ENCODE measurements around the gene FN1. TPM values are rescaled to one million over a fixed set of nuclear protein-coding genes. Genes with fewer than 3 reads are reported as not detected.

The FN1 gene
- total RNA-seq, 1 donor from 2014 or later: 2,584 TPM

- Histone ChIP-seq H3K4me3 (ENCODE audit: low read depth, low read length) (no peak overlapping the region), H3K36me3 (ENCODE audit: control insufficient read depth, insufficient read depth, low read length) (no peaks in the 10 kb centered on the region), H3K27me3 (ENCODE audit: control insufficient read depth, insufficient read depth, low read length) (no peaks in the 10 kb centered on the region)
- no peak for TF ChIP-seq CTCF (IDR thresholded peaks at IDR 0.05; ENCODE audit: insufficient read depth, low read length, poor library complexity, severe bottlenecking)
- DNase-seq (ENCODE audit: low read depth): no peak
Measured at GRCh38 chr2:215479121-215479520, 43.3 kb upstream of the FN1 start.

DNA sequence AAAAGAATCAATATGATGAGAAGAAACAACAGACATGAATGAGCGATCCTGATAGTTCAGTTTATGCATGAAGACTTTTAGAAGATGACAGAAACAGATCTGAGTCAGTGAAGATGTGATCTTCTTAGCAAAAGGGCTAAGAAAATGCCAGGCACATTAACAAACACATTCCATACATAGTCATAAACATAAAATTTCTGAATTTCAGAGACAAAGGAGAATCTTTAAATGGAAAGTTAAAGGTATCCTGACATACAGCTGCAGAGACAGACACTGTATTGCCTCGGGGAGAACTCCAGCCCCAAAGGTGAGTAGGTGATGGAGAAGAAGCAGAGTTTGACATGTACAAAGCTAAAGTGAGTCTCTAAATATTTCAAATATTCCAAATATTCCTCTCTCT lies 40.6 kb upstream of the FN1 start:
- no peak for TF ChIP-seq CTCF (IDR thresholded peaks at IDR 0.05; ENCODE audit: insufficient read depth, low read length, poor library complexity, severe bottlenecking)
- H3K36me3 ChIP-seq (ENCODE audit: control insufficient read depth, insufficient read depth, low read length): no peaks in the 10 kb centered on the region
- no peaks in the 10 kb centered on the region for H3K27me3 ChIP-seq (ENCODE audit: control insufficient read depth, insufficient read depth, low read length)

GRCh38 chr2:215466097-215466909 lies 30.4 kb upstream of the FN1 start:
- Histone ChIP-seq H3K27me3 (ENCODE audit: control insufficient read depth, insufficient read depth, low read length) (no peaks in the 10 kb centered on the region), H3K4me3 (ENCODE audit: low read depth, low read length) (no peak overlapping the region), H3K36me3 (ENCODE audit: control insufficient read depth, insufficient read depth, low read length) (no peaks in the 10 kb centered on the region)
- no peak for DNase-seq (ENCODE audit: low read depth)
- TF ChIP-seq CTCF (IDR thresholded peaks at IDR 0.05; ENCODE audit: insufficient read depth, low read length, poor library complexity, severe bottlenecking): no peak

More for the DNA sequence above, 40.6 kb upstream of the FN1 start:
- DNase-seq (ENCODE audit: low read depth): no peak
- H3K4me3 ChIP-seq (ENCODE audit: low read depth, low read length): no peak overlapping the region

DNA sequence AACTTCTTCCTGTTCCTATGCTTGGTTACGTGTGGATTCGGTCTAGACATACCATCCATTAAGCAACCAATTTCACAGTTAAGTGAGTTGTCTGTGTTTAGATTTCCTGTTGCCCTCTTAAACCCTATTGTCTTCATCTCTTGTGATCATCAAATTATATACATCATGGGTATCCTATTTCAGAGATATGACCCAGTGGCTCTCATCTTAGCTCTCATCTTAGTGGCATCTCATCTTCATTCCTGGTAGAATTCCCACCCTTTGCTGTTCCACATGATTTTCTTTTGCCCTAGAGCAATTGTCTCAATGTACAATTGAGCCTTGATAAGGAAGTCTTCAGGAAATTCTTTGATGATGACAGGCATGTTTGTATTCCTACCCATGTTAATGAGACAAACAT lies 29.4 kb upstream of the FN1 start:
- DNase-seq (ENCODE audit: low read depth): no peak
- Histone ChIP-seq H3K36me3 (ENCODE audit: control insufficient read depth, insufficient read depth, low read length) (no peaks in the 10 kb centered on the region), H3K4me3 (ENCODE audit: low read depth, low read length) (no peak overlapping the region), H3K27me3 (ENCODE audit: control insufficient read depth, insufficient read depth, low read length) (no peaks in the 10 kb centered on the region)
- TF ChIP-seq CTCF (IDR thresholded peaks at IDR 0.05; ENCODE audit: insufficient read depth, low read length, poor library complexity, severe bottlenecking): no peak

- Histone ChIP-seq H3K27me3 (ENCODE audit: control insufficient read depth, insufficient read depth, low read length) (no peaks in the 10 kb centered on the region), H3K4me3 (ENCODE audit: low read depth, low read length) (no peak overlapping the region), H3K36me3 (ENCODE audit: control insufficient read depth, insufficient read depth, low read length) (no peaks in the 10 kb centered on the region)
- no peak for TF ChIP-seq CTCF (IDR thresholded peaks at IDR 0.05; ENCODE audit: insufficient read depth, low read length, poor library complexity, severe bottlenecking)
- DNase-seq (ENCODE audit: low read depth): peak; percentile 67
Measured at GRCh38 chr2:215461836-215462532, 26.1 kb upstream of the FN1 start.

Data from kidney epithelial cell (primary cell).